ENCODE results near the gene ABHD8.

ABHD8 gene

GRCh38 chr19:17309198-17309964 lies 6.2 kb upstream of the ABHD8 start, which contains the start of gene DDA1:
TSS of gene DDA1 (plus strand) at chr19:17309563. CDS start at chr19:17309655, 92 bp downstream.
- Histone ChIP-seq H3K4me1 (ENCODE audit: control insufficient read depth, insufficient read depth, low read length) (peaks cover 14% of the 10 kb centered on the region), H3K9ac (ENCODE audit: low read length) (peak within 1 kb of the TSS; percentile 69), H3K27me3 (ENCODE audit: control insufficient read depth, insufficient read depth, low read length) (no peaks in the 10 kb centered on the region), H3K36me3 (ENCODE audit: control insufficient read depth, insufficient read depth, low read length) (peaks cover 14% of the 10 kb centered on the region), H3K4me3 (ENCODE audit: low read length) (peak within 1 kb of the TSS; percentile 86), H3K27ac (ENCODE audit: low read depth, low read length) (peak within 1 kb of the TSS; percentile 53)

GRCh38 chr19:17307876-17308377 lies 4.7 kb upstream of the ABHD8 start:
- Histone ChIP-seq H3K9ac (ENCODE audit: low read length) (no peak overlapping the region), H3K27ac (ENCODE audit: low read depth, low read length) (no peak overlapping the region), H3K4me1 (ENCODE audit: control insufficient read depth, insufficient read depth, low read length) (peaks cover 19% of the 10 kb centered on the region)

GRCh38 chr19:17306285-17306714 lies 3.1 kb upstream of the ABHD8 start:
- no peaks in the 10 kb centered on the region for H3K27me3 ChIP-seq (ENCODE audit: control insufficient read depth, insufficient read depth, low read length)
- peak overlapping the region; percentile 92 for H3K27ac ChIP-seq (ENCODE audit: low read depth, low read length)
- H3K4me3 ChIP-seq (ENCODE audit: low read length): peak overlapping the region; percentile 93
- H3K36me3 ChIP-seq (ENCODE audit: control insufficient read depth, insufficient read depth, low read length): no peaks in the 10 kb centered on the region
- H3K4me1 ChIP-seq (ENCODE audit: control insufficient read depth, insufficient read depth, low read length): peaks cover 22% of the 10 kb centered on the region
- peak overlapping the region; percentile 71 for H3K9ac ChIP-seq (ENCODE audit: low read length)

More at GRCh38 chr19:17307876-17308377, 4.7 kb upstream of the ABHD8 start:
- Histone ChIP-seq H3K36me3 (ENCODE audit: control insufficient read depth, insufficient read depth, low read length) (peaks cover 6% of the 10 kb centered on the region), H3K27me3 (ENCODE audit: control insufficient read depth, insufficient read depth, low read length) (no peaks in the 10 kb centered on the region), H3K4me3 (ENCODE audit: low read length) (no peak overlapping the region)

- Histone ChIP-seq H3K27me3 (ENCODE audit: control insufficient read depth, insufficient read depth, low read length) (no peaks in the 10 kb centered on the region), H3K4me1 (ENCODE audit: control insufficient read depth, insufficient read depth, low read length) (peaks cover 22% of the 10 kb centered on the region), H3K27ac (ENCODE audit: low read depth, low read length) (peak within 1 kb of the TSS; percentile 92), H3K36me3 (ENCODE audit: control insufficient read depth, insufficient read depth, low read length) (no peaks in the 10 kb centered on the region), H3K4me3 (ENCODE audit: low read length) (peak within 1 kb of the TSS; percentile 93), H3K9ac (ENCODE audit: low read length) (peak within 1 kb of the TSS; percentile 71)
Measured at GRCh38 chr19:17305517-17306284, 2.5 kb upstream of the ABHD8 start, which contains the start of gene MRPL34. TSS of gene MRPL34 (plus strand) at chr19:17305872. CDS start at chr19:17305893, 21 bp downstream.

- Histone ChIP-seq H3K9ac (ENCODE audit: low read length) (no peak overlapping the region), H3K27ac (ENCODE audit: low read depth, low read length) (peak overlapping the region; percentile 92), H3K4me3 (ENCODE audit: low read length) (peak overlapping the region; percentile 93), H3K36me3 (ENCODE audit: control insufficient read depth, insufficient read depth, low read length) (no peaks in the 10 kb centered on the region), H3K4me1 (ENCODE audit: control insufficient read depth, insufficient read depth, low read length) (peaks cover 18% of the 10 kb centered on the region), H3K27me3 (ENCODE audit: control insufficient read depth, insufficient read depth, low read length) (no peaks in the 10 kb centered on the region)
Measured at GRCh38 chr19:17305216-17305516, 1.9 kb upstream of the ABHD8 start.

- no peaks in the 10 kb centered on the region for H3K27me3 ChIP-seq (ENCODE audit: control insufficient read depth, insufficient read depth, low read length)
- H3K9ac ChIP-seq (ENCODE audit: low read length): no peak overlapping the region
- H3K27ac ChIP-seq (ENCODE audit: low read depth, low read length): peak overlapping the region; percentile 92
- peak overlapping the region; percentile 93 for H3K4me3 ChIP-seq (ENCODE audit: low read length)
- H3K36me3 ChIP-seq (ENCODE audit: control insufficient read depth, insufficient read depth, low read length): no peaks in the 10 kb centered on the region
- H3K4me1 ChIP-seq (ENCODE audit: control insufficient read depth, insufficient read depth, low read length): peaks cover 16% of the 10 kb centered on the region
Measured at GRCh38 chr19:17304386-17305215, 1.4 kb upstream of the ABHD8 start.

GRCh38 chr19:17303940-17304267 lies 679 bp upstream of the ABHD8 start:
- peak overlapping the region; percentile 79 for H3K4me3 ChIP-seq (ENCODE audit: low read length)
- peak overlapping the region; percentile 92 for H3K27ac ChIP-seq (ENCODE audit: low read depth, low read length)

GRCh38 chr19:17302391-17303166 lies 646 bp downstream of the ABHD8 start:
- Histone ChIP-seq H3K36me3 (ENCODE audit: control insufficient read depth, insufficient read depth, low read length) (no peaks in the 10 kb centered on the region), H3K9ac (ENCODE audit: low read length) (peak overlapping the region; percentile 34), H3K4me3 (ENCODE audit: low read length) (peak overlapping the region; percentile 79), H3K27me3 (ENCODE audit: control insufficient read depth, insufficient read depth, low read length) (no peaks in the 10 kb centered on the region), H3K4me1 (ENCODE audit: control insufficient read depth, insufficient read depth, low read length) (peaks cover 16% of the 10 kb centered on the region), H3K27ac (ENCODE audit: low read depth, low read length) (peak overlapping the region; percentile 65)

More at GRCh38 chr19:17303940-17304267, 679 bp upstream of the ABHD8 start:
- Histone ChIP-seq H3K27me3 (ENCODE audit: control insufficient read depth, insufficient read depth, low read length) (no peaks in the 10 kb centered on the region), H3K9ac (ENCODE audit: low read length) (no peak overlapping the region), H3K4me1 (ENCODE audit: control insufficient read depth, insufficient read depth, low read length) (peaks cover 16% of the 10 kb centered on the region), H3K36me3 (ENCODE audit: control insufficient read depth, insufficient read depth, low read length) (no peaks in the 10 kb centered on the region)

- Histone ChIP-seq H3K4me1 (ENCODE audit: control insufficient read depth, insufficient read depth, low read length) (peaks cover 12% of the 10 kb centered on the region), H3K4me3 (ENCODE audit: low read length) (no peak overlapping the region), H3K27me3 (ENCODE audit: control insufficient read depth, insufficient read depth, low read length) (no peaks in the 10 kb centered on the region), H3K36me3 (ENCODE audit: control insufficient read depth, insufficient read depth, low read length) (no peaks in the 10 kb centered on the region), H3K9ac (ENCODE audit: low read length) (no peak overlapping the region), H3K27ac (ENCODE audit: low read depth, low read length) (no peak overlapping the region)
Measured at GRCh38 chr19:17300992-17301619, 2.1 kb downstream of the ABHD8 start.

- H3K9ac ChIP-seq (ENCODE audit: low read length): no peak overlapping the region
- H3K27me3 ChIP-seq (ENCODE audit: control insufficient read depth, insufficient read depth, low read length): no peaks in the 10 kb centered on the region
- no peak overlapping the region for H3K4me3 ChIP-seq (ENCODE audit: low read length)
- H3K27ac ChIP-seq (ENCODE audit: low read depth, low read length): no peak overlapping the region
- H3K4me1 ChIP-seq (ENCODE audit: control insufficient read depth, insufficient read depth, low read length): no peaks in the 10 kb centered on the region
- H3K36me3 ChIP-seq (ENCODE audit: control insufficient read depth, insufficient read depth, low read length): no peaks in the 10 kb centered on the region
Measured at GRCh38 chr19:17296976-17297375, 6.2 kb downstream of the ABHD8 start.

- no peak overlapping the region for H3K9ac ChIP-seq (ENCODE audit: low read length)
- no peaks in the 10 kb centered on the region for H3K4me1 ChIP-seq (ENCODE audit: control insufficient read depth, insufficient read depth, low read length)
- no peaks in the 10 kb centered on the region for H3K36me3 ChIP-seq (ENCODE audit: control insufficient read depth, insufficient read depth, low read length)
- H3K27ac ChIP-seq (ENCODE audit: low read depth, low read length): no peak overlapping the region
- H3K4me3 ChIP-seq (ENCODE audit: low read length): no peak overlapping the region
- H3K27me3 ChIP-seq (ENCODE audit: control insufficient read depth, insufficient read depth, low read length): no peaks in the 10 kb centered on the region
Measured at GRCh38 chr19:17296273-17296672, 7.0 kb downstream of the ABHD8 start.
